ENCODE data around the gene ADGRB3.

GRCh38 chr6:68975064-68975463, 340.0 kb downstream of the ADGRB3 start:
- TF ChIP-seq, protein P1, sequence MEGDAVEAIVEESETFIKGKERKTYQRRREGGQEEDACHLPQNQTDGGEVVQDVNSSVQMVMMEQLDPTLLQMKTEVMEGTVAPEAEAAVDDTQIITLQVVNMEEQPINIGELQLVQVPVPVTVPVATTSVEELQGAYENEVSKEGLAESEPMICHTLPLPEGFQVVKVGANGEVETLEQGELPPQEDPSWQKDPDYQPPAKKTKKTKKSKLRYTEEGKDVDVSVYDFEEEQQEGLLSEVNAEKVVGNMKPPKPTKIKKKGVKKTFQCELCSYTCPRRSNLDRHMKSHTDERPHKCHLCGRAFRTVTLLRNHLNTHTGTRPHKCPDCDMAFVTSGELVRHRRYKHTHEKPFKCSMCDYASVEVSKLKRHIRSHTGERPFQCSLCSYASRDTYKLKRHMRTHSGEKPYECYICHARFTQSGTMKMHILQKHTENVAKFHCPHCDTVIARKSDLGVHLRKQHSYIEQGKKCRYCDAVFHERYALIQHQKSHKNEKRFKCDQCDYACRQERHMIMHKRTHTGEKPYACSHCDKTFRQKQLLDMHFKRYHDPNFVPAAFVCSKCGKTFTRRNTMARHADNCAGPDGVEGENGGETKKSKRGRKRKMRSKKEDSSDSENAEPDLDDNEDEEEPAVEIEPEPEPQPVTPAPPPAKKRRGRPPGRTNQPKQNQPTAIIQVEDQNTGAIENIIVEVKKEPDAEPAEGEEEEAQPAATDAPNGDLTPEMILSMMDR (IDR thresholded peaks at IDR 0.05), result peak in 1 of 4 experiments; percentile 18
- TF ChIP-seq POLR2A (IDR thresholded peaks at IDR 0.05), result no peak
